GM03348 (cell line): ENCODE results near the gene EPS8.

Experiments used
- DNase-seq: peaks from one replicate; pipeline ENCODE4 v3.0.0; 2012; ENCODE audit warnings: low spot score

Gene EPS8

DNA sequence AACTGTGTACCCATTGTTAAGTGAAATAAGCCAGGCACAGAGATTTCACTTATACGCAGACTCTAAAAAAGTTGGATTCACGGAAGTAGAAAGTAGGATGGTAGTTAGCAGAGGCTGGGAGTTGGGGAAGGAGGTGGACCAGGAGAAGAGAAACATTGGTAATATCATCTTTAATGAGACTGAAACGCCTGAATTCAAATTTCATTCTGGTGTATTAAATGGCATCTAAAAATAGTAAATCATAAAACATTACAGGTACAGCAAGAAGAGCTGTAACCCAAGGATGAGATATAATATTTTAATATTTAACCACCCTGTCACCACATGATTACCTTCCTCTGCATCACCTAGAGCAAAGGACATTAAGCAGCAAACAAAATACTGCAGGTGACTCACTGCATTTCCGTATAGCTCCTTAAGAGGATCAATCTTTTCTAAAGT, 99.4 kb downstream of the EPS8 start:
- DNase-seq: no peak

DNA sequence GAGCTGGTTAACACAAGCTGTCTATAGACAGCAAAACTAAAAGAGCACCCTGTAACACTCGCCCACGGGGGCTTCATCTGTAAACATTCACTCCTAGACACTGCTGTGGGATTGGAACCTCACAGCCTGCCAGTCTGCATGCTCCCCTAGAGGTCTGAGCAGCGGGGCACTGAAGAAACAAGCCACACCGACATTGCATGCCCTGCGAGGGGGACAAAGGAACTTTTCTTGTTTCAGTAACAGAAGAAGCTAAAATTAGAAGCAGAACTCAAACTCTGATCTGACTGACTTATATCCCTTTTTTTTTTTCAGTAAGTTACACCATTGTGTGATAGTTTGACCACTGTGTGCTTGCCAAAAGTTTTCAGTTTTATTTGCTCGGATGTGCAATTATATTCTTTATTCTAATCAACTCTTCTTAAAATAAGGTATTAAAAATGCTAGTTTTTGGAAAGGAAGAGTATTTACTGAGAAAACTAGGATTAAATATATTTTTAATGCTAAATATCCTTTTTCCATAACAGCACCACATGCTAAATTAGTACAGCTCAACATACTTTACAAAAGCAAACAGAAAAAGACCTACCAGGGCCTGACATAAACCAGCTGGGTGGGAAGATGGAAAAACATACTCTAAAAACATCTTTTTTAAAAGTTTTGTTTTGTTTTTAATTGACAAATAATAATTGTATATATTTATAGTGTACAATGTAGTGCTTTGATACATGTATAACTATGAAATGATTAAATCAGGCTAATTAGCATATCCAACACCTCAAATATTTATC, 100.2 kb downstream of the EPS8 start:
- DNase-seq: no peak

DNA sequence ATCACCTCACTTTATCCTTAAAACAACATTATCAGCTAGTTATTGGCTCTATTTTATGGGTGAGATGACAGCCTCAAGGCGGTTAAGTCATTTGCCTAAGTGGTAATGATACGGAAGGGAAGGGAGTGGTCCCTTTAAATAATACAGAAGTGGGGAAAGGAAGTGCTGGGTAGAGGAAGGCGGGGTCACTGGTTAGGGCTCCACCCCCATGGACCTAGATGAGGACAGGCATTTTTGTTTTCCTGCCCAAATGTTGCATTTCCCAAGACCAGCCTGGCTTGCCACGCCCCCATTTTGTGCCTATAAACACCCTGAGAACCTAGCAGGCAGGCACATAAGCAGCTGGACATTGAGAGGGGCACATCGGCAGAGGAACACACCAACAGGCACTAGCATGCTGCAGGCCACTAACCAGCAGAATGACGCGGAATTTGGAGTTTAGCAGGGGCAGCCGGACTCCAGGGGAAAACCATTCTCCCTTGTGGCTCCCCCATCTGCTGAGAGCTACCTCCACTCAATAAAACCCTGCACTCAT, 100.9 kb downstream of the EPS8 start:
- no peak for DNase-seq

DNA sequence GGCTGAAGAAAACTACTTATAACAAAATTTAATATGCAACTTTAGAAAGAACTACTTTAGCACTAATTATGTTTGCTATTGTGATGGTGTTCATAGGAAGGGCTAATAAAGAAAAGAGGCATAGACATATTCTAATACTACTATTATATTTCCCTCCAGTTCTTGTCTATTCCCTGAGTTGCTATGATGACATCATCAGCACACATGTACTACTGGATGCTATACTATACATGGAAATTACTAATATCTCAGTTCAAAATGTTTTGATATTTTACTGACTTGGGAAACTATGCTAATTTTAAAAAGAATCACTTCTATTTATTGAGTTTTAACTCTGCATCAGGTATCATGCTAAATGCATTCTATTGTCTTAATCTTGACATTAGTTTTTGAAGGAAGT, 101.6 kb downstream of the EPS8 start:
- DNase-seq: no peak

DNA sequence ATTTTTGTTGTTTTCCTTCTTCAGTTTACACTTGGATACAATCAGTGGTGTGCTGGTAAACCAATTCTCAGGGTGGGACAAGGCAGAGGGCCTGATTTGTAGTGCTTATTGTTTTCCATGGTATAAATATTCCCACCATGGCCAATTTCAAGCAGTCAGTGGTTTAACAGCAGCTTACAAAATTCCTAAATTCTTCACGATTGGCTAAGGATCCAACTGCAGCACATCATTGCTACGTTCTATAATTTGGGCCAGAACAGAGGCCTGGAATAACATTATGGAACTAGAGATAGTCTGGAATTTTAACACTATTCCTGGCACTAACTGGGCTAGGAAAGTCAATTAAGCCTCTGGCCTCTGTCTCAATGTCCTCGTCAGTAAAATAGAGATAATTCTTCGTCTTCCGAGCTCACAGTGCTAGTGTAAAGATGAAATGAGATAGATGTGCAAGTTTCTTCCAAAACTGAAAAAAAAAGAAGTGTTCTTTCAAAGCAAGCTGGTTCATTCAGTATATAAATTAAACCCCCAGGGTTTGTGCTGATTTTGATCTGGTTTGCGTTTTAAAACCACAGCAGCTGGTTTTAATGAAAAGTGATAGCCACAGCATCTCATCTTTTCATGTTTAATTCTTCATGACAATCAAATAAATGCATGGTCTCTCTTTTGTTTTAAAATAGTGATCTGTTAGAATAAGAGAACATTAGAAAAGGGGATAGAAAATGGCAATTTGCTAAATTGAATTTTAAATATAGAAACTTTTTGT, 104.1 kb downstream of the EPS8 start:
- DNase-seq: no peak

DNA sequence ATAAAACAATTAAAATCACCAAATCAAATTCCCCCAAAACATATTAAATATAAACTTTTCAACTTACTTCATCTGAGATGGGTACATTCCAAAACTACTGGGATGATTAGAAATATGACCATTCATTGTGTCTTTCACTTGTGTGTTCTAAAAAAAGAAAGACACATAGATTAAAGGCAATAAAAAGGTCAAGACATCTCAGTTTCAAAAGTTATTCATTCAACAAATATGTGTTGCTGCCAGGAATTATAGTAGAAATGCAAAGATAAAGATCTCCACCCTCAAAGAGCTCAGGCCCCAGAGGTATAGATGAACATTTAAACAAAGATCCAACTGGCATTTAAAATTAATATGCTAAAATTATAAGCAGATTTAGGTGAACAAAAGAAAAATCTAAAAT, 106.4 kb downstream of the EPS8 start:
- DNase-seq: peak; percentile 14

DNA sequence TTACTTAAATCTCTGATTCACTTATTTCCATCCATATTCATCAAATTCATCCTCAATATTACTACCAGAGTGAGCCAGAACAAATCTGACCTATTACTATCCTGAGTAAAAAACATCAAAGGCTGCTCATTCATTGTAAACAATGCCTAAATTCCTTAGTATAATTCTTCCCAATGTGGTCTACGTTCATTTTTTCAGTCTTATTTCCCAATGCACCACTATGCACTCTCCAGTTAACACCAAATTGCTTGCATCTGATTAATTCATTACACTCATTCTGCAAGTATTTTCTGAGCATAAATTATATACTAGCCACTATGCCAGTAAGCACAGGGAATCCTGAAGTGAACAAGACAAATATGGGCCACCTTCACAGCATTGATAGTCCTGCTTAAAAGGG, 110.0 kb downstream of the EPS8 start:
- DNase-seq: peak; percentile 35

DNA sequence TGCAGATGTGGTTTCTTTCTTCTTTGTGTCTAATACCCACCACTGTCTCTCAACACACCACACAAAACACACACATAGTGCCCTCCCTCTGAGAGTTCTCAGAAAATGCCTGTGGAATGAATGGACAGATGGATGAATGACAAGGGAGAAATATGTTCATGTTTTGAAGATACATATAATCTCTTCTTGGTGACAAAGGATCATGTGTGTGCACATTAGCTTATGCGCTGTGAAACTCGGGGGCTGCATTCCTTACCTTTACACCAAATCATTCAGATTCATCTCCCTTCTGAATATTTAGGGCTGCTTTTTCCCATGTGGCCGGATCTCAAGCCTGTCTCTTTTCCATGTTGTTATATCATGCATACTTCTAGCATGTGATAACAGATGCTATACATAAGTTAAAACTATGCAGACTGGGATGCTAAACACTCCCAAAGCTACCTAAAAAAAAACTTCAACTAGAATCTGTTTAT, 111.4 kb downstream of the EPS8 start:
- no peak for DNase-seq

DNA sequence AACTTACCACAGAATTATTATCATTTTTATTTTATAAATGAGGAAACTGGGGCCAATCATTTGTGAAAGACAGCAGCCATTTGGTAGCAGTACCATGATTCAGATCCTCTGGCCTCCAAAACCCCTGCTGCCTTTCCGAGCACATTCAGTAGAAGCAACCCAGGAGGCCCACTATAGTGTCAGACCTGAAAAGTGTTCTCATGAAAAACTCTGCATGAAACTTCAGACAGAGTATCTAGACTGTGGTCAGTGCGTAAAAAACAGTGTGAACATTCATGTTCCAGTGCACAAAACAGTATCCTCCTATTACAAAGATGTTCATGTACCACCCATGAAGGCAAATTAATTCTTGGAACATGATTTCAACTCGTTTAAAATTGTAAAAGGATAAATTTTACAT, 112.0 kb downstream of the EPS8 start:
- DNase-seq: no peak

DNA sequence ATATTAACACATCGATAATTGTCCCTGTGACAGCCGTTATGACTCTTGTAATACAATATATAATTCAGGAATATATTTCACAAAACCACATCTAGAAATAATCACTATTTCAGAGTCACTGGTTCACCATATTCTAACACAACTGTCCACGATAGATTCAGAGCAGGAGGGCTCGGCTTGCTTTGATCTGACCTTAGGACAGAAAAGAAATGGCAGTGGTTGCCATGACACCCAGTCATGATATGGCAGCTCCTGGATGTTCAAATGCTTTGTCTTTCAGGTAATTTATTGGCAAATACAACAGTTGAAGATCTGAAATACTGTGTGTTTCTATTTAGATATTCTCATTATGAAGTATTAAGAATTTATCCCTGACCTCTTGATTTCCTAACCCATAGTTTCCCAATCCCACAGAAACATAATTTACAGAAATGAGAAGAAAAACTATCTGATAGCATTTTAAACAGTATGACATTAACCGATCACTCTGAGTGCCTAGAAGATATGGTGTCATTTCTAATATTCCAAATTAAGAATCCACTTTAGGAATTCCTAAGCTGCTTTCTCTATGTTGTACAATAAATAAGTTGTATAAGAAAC, 116.4 kb downstream of the EPS8 start:
- no peak for DNase-seq

DNA sequence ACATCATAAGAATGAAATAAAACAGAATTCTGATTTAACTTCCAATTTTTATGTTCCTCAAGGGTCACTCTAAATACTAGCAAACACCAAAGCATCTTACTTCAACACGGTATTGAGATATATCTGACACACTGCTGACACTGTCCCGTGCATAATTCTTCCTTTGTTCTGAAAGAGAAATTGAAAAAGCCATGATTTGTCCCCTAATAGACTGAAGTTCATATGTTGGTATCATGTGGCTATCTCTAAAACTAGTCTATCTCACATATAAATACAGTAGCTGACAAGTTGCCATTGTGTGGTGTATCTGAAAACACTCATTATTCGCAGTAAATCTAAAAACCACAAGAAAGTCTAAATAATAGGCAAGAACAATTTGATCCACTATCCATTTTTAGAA, 118.4 kb downstream of the EPS8 start:
- DNase-seq: no peak

DNA sequence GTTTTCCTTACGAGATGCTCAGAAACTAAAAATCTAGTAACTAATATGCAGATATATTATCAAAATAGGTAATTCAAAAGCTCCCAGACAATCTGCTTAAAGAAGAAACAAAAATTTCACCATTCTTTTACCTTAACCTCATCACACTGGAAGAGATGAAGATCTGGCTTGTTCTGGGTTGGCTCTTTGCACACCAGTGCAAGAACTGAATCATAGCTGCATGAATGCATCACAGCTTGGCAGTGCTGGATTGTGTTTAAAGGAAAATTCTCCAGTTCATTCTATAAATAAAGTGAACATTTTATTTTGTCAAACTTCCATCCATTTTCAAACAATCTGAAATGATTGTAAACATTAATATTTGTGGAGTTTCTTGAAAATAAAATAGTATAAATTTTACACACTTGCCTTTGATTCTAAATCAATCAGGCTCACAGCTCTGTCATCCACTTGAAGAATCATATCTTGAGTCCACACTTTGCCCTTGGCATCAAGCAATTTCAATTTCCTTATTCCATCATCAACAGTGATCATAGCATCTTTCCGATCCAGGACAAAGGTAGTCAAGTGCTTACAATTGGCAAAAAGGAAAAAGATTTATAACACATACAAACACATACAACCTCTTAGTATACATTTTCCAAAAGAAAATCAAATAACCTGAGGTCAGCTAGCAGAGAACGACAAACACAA, 119.8 kb downstream of the EPS8 start:
- no peak for DNase-seq

DNA sequence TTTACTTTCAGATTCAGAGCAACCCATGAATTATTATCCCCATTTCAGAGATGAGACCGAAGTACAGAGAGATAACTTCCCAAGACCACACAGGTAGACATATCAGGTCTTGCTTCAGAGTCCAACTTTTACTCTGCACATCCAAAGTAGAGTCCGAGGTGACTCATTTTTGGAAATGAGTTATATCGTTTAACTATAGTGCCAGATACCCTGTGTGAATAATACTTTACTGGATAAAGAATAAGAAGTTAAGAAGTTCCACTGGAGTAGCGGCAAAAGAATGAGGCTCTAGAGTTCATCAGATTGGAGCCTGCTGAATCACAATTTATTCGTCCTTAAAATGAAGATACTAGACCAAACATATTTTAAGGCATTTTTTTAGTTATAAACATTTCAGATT, 124.7 kb downstream of the EPS8 start:
- no peak for DNase-seq

DNA sequence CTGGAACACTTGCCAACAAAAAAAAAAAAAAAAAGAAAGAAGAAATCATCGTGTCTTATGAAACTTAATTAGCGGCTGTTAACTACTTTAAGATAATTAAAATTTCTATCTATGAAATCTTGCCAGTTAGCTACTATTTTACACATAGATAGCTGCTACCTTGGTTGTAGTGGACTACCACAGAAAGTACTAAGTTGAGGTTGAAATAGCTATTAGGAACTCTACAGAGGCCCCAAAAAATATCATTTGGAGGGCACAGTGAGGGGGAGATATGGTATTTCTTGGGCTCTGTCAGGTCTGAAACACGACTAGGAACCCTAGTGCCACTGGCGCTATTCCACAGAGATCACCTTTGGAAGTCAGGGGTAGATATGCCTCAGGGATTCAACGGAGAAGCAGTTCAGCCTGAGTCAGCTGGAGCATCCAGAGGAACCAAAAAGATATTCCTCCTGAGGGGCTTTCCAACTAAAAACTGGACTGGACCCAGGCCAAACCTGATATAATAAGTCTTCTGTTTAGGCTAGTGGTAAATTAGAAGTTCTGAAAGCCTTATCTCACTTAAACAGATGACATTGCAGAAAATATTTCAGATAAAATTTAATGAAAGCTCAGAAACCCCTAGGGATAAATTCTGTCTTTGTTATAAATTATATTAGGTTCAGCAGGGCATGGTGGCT, 126.1 kb downstream of the EPS8 start:
- no peak for DNase-seq

DNA sequence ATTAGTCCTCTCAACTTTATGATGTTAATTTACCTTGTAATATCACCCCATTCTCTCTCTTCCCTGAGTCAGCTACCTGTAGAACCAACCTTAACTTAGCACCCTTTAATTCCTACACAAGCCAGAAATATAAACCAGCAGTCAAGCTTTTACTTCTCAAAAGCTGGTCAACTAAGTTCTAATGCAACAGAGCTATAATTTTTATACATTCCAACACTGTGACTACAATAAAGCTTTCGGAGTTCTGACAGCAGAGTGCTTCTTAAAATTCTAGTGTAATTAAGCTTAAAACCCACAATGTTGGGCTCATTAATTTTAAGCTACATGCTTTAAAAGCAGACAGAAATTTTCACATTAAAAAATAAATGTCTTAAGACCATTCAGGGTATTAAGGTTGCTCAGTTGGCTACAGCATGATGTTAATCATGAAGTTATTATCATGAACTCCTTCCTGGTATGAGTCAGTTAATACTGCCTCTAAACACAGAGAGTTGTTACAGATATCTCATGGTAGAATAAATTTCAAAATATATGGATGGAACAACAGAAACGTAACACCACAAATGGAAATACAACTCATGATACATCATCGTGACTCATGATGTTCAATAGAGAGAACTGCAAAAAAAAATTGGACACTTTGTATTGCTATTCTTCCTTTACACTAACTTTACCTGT, 126.7 kb downstream of the EPS8 start:
- peak; percentile 79 for DNase-seq

DNA sequence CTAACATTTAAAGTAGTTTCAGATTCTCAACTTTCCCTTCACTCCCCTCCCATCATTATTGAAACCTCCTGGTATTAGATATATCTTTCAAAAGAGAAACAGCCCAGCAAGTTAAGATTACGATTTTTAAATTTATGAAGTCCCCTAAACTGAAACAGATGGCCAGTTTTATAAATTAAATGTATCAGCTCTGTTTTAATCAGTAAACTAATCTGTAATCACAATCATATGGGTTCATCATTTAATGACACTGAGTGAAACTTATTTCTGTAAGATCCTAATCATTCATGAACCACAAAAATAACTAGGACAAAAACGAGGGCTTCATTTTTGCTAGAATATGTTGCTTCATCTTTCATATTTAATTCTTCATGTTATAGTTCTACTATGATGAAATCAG, 137.8 kb downstream of the EPS8 start:
- DNase-seq: no peak

DNA sequence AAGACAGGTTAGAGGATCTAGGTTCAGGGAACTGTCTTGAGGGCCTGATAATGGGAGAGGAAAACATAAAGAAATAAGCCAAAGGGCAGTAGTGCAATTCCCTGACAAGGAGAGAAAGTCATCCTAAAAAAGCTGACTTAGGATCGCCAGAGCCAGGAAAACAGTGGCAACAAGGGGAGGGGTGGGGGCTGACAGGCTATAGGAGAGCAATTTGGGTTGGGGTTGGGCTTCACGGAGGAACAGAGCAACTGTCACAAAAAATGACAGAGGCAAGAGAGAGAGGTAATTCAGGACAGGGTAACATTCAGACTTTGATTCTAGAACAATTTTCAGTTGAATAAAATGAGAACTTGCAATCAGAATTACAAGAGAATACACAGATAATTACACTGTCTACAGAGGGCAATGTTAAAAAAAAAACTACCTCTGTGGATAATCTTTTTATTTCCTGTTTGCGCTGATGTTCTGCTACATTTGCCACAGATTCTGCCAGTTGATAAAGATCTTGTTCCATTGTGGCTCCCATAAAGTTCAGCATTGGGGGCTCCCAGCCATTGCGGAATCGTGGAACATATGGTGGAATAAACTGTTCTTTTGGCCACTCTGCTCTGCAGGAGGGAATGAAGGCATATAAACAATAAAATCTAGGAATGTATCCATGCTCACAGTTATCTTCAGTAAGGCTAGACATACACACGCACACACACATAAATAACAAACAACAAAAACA, 138.6 kb downstream of the EPS8 start:
- DNase-seq: no peak

DNA sequence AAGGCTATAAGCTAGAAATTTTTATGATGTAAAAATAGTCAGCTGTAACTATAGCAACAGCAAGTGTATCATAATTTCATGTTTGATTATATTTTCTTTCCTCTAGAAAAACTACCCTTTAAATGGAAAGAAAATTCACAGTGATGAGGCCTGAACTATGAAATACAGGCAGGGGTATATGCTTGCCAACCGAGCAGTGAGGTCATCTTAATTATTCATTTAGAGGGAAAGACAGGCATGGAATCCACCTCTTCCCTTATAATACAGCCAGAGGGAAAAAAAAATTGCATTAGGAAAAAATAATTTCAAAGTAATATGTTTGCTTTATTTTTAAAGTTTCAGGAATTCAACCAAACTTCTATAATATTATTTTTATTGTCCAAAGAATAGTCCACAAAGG, 139.8 kb downstream of the EPS8 start:
- no peak for DNase-seq

DNA sequence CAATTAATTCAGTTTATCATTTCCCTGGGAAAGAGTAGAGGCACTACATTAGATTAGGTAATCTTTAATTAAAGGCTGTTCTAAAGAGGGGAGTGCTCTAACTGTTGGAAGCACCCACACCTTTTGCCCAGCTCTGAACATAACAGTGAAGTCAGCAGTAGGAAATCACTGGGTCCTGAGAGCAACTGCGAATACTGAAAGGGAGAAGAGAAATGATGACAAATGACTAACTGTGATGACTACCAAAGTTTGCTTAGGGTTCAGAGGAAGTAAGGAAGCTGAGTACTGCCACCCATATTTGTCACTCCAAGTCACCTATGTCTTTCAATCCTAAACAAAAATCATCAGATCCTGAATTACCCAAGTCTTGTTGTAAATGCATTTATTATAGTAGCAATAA, 140.6 kb downstream of the EPS8 start:
- DNase-seq: no peak

DNA sequence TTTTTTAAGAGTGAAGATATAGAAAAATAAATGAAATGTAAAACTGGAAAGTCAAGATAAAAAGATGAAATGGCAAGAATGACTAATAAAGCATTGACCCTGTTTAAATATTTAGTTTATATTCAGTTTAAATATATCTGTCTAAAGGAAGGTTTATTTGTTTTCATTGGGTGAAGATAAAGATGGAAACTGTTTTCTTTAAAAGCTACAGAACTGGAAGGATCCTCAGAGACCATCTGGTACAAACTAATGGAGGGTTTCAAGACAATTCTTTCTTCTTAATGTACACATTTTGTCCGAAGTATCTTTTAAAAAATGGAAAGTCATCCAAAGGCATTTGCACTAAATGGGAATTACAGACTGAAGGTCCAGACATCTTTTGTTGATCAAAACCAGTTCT, 142.6 kb downstream of the EPS8 start:
- no peak for DNase-seq
